Common myeloid progenitor, CD34-positive (primary cell): ENCODE data around the gene CKLF.
A peak's percentile ranks its signal among the peaks of the same experiment; 100 is the strongest.

ENCODE experiments used
- CTCF ChIA-PET: fragments of 350-600 bp; sonication (Branson Sonifier 250); formaldehyde crosslinking; loops from one replicate; lab custom pipeline; 2021; ENCODE audit warnings: antibody characterized with exemption; lab: Charles Lee
- POLR2A ChIA-PET: fragments of 350-600 bp; sonication (Branson Sonifier 250); formaldehyde crosslinking; loops from one replicate; lab custom pipeline; 2021; ENCODE audit warnings: antibody characterized with exemption; lab: Charles Lee
- DNase-seq, 3 donors: peaks; one replicate each; pipeline versions ENCODE4 v3.0.0 to v3.0.0-alpha.2; 2013
- H3K27ac ChIP-seq, 2 experiments: 1 replicate in 1 of 2; 2 replicates in 1 of 2; pipeline ENCODE4 v1.7.0; 2013; ENCODE audit warnings: inconsistent platforms in 2 of 2, low read length in 2 of 2, mild to moderate bottlenecking in 2 of 2, low read depth in 1 of 2, moderate library complexity in 1 of 2; ENCODE audit not compliant: severe bottlenecking in 2 of 2, insufficient read depth in 1 of 2, poor library complexity in 1 of 2
- H3K27me3 ChIP-seq, 5 experiments: replicated peaks in 2 of 5; 1 replicate in 3 of 5; 2 replicates in 2 of 5; pipeline versions ENCODE4 v1.6.1 to v1.7.0; 2013; ENCODE audit warnings: low read length in 4 of 5, mild to moderate bottlenecking in 2 of 5, moderate library complexity in 2 of 5, inconsistent platforms in 1 of 5; ENCODE audit not compliant: insufficient read depth in 5 of 5, control insufficient read depth in 4 of 5
- H3K36me3 ChIP-seq, 4 experiments: 1 replicate in 2 of 4; 2 replicates in 2 of 4; pipeline versions ENCODE4 v1.6.1 to v1.7.0; 2013; ENCODE audit warnings: low read length in 3 of 4, control low read depth in 1 of 4, mild to moderate bottlenecking in 1 of 4; ENCODE audit not compliant: control insufficient read depth in 4 of 4, insufficient read depth in 4 of 4
- H3K4me1 ChIP-seq, 4 experiments: 1 replicate in 3 of 4; 2 replicates in 1 of 4; pipeline versions ENCODE4 v1.6.1 to v1.7.1; 2013; ENCODE audit warnings: low read length in 3 of 4, mild to moderate bottlenecking in 3 of 4, control low read depth in 1 of 4, inconsistent platforms in 1 of 4, moderate library complexity in 1 of 4; ENCODE audit not compliant: control insufficient read depth in 4 of 4, insufficient read depth in 4 of 4; ENCODE audit errors: control extremely low read depth in 1 of 4
- H3K4me3 ChIP-seq, 7 experiments: 1 replicate in 4 of 7; 2 replicates in 3 of 7; pipeline versions ENCODE4 v1.5.1 to v1.7.0; 2013; ENCODE audit warnings: mild to moderate bottlenecking in 7 of 7, low read length in 6 of 7, moderate library complexity in 6 of 7, inconsistent platforms in 2 of 7, low read depth in 2 of 7, control low read depth in 1 of 7; ENCODE audit not compliant: insufficient read depth in 4 of 7, control insufficient read depth in 1 of 7; ENCODE audit errors: extremely low read depth in 1 of 7
- H3K9me3 ChIP-seq, 5 experiments: 1 replicate in 4 of 5; 2 replicates in 1 of 5; pipeline versions ENCODE4 v1.6.1 to v1.7.1; 2013; ENCODE audit warnings: low read length in 4 of 5, mild to moderate bottlenecking in 2 of 5, inconsistent platforms in 1 of 5, low read depth in 1 of 5, moderate library complexity in 1 of 5; ENCODE audit not compliant: control insufficient read depth in 4 of 5, insufficient read depth in 2 of 5; ENCODE audit errors: control extremely low read depth in 1 of 5
- WGBS: methylation state at CpG from one replicate; pipeline ENCODE4 v1.1.5; 2013; ENCODE audit not compliant: insufficient coverage; 5-methylcytosine and 5-hydroxymethylcytosine counted together

CKLF gene

GRCh38 chr16:66585481-66586239 lies 33.3 kb downstream of the CKLF start:
- DNase-seq: peak in 2 of 3 donors; percentile 54 to 67
- H3K4me1 ChIP-seq: peaks cover 6 to 67% (median 55%) of the 10 kb centered on the region in 4 experiments
- peak overlapping the region in 1 of 7 experiments; percentile 28 for H3K4me3 ChIP-seq
- no peaks in the 10 kb centered on the region for H3K9me3 ChIP-seq
- ChIA-PET CTCF (interaction anchor here (0.7 to 3.0 kb wide), 10 partner anchors 16 to 74 kb away, joined by 3 to 16 read pairs (median 3); no protein-coding TSS in a partner anchor), POLR2A (interaction anchor here (1.3 kb wide), 1 partner anchor 63 kb away, joined by 4 read pairs; no protein-coding TSS in a partner anchor)
- H3K27ac ChIP-seq: no peak overlapping the region
- H3K27me3 ChIP-seq: no peaks in the 10 kb centered on the region
- H3K36me3 ChIP-seq: no peaks in the 10 kb centered on the region
- WGBS: 12% methylated on average over 9 of the region's 10 CpGs

GRCh38 chr16:66587881-66588600 lies 35.7 kb downstream of the CKLF start:
- DNase-seq: no peak
- no peaks in the 10 kb centered on the region for H3K27me3 ChIP-seq
- no peaks in the 10 kb centered on the region for H3K9me3 ChIP-seq
- H3K27ac ChIP-seq: no peak overlapping the region
- 13% methylated on average over 4 of the region's 7 CpGs for WGBS
- ChIA-PET POLR2A (no interaction called here), CTCF (interaction anchor here (0.6 to 3.1 kb wide), 20 partner anchors 9 to 245 kb away, joined by 3 to 78 read pairs (median 16); partner anchors contain the start of genes CKLF and CMTM2)
- no peaks in the 10 kb centered on the region for H3K36me3 ChIP-seq
- H3K4me3 ChIP-seq: peak overlapping the region in 3 of 7 experiments; percentile 29 to 54 (median 38)
- peaks cover 6 to 65% (median 54%) of the 10 kb centered on the region in 4 experiments for H3K4me1 ChIP-seq

GRCh38 chr16:66588981-66589713 lies 36.8 kb downstream of the CKLF start:
- 97% methylated on average over 4 of the region's 8 CpGs for WGBS
- Histone ChIP-seq H3K9me3 (peaks cover 0 to 5% (median 0%) of the 10 kb centered on the region in 5 experiments), H3K36me3 (no peaks in the 10 kb centered on the region), H3K4me3 (no peak overlapping the region), H3K27ac (no peak overlapping the region), H3K27me3 (no peaks in the 10 kb centered on the region), H3K4me1 (peaks cover 6 to 65% (median 54%) of the 10 kb centered on the region in 4 experiments)
- POLR2A ChIA-PET: interaction anchor here (0.5 to 1.1 kb wide), 5 partner anchors 10 to 80 kb away, joined by 3 to 8 read pairs (median 4); no protein-coding TSS in a partner anchor
- CTCF ChIA-PET: interaction anchor here (0.6 to 3.1 kb wide), 35 partner anchors 10 to 247 kb away, joined by 3 to 78 read pairs (median 7); partner anchors contain the start of genes CKLF and CMTM2
- peak; percentile 88 to 92 (median 90) for DNase-seq

- WGBS: 4% methylated on average over 6 of the region's 8 CpGs
- DNase-seq: peak; percentile 69 to 83 (median 81)
- Histone ChIP-seq H3K27me3 (no peaks in the 10 kb centered on the region), H3K9me3 (peaks cover 0 to 5% (median 0%) of the 10 kb centered on the region in 5 experiments), H3K27ac (no peak overlapping the region), H3K36me3 (no peaks in the 10 kb centered on the region), H3K4me1 (peaks cover 6 to 59% (median 53%) of the 10 kb centered on the region in 4 experiments), H3K4me3 (peak overlapping the region in 5 of 7 experiments; percentile 27 to 78 (median 59))
- ChIA-PET POLR2A (interaction anchor here (0.8 kb wide), 1 partner anchor 66 kb away, joined by 3 read pairs; no protein-coding TSS in a partner anchor), CTCF (interaction anchor here (1.0 to 3.1 kb wide), 19 partner anchors 10 to 278 kb away, joined by 3 to 78 read pairs (median 13); partner anchors contain the start of genes CKLF, CMTM2 and CMTM3)
Measured at GRCh38 chr16:66590322-66590721, 37.9 kb downstream of the CKLF start.

GRCh38 chr16:66591018-66591417 lies 38.6 kb downstream of the CKLF start:
- DNase-seq: no peak
- WGBS: 100% methylated on average over 3 of the region's 4 CpGs
- Histone ChIP-seq H3K27me3 (no peaks in the 10 kb centered on the region), H3K36me3 (no peaks in the 10 kb centered on the region), H3K4me1 (peaks cover 6 to 52% (median 46%) of the 10 kb centered on the region in 4 experiments), H3K27ac (no peak overlapping the region), H3K4me3 (no peak overlapping the region), H3K9me3 (peaks cover 0 to 5% (median 0%) of the 10 kb centered on the region in 5 experiments)
- ChIA-PET CTCF (interaction anchor here (1.0 to 3.1 kb wide), 15 partner anchors 9 to 277 kb away, joined by 3 to 78 read pairs (median 21); partner anchors contain the start of genes CKLF, CMTM2 and CMTM3), POLR2A (interaction anchor here (0.8 kb wide), 1 partner anchor 66 kb away, joined by 3 read pairs; no protein-coding TSS in a partner anchor)

GRCh38 chr16:66592241-66592640 lies 39.9 kb downstream of the CKLF start:
- H3K27me3 ChIP-seq: no peaks in the 10 kb centered on the region
- no peak overlapping the region for H3K4me3 ChIP-seq
- CTCF ChIA-PET: interaction anchor here (1.6 kb wide), 1 partner anchor 10 kb away, joined by 5 read pairs; no protein-coding TSS in a partner anchor
- POLR2A ChIA-PET: no interaction called here
- no peaks in the 10 kb centered on the region for H3K36me3 ChIP-seq
- no peak overlapping the region for H3K27ac ChIP-seq
- WGBS: 70% methylated on average over 2 of the region's 3 CpGs
- no peak for DNase-seq
- H3K4me1 ChIP-seq: peaks cover 3 to 40% (median 33%) of the 10 kb centered on the region in 4 experiments
- H3K9me3 ChIP-seq: peaks cover 0 to 5% (median 0%) of the 10 kb centered on the region in 5 experiments
